Endothelial cell of umbilical vein (primary cell): ENCODE data around the gene FEZF1. TPM values are rescaled to one million over a fixed set of nuclear protein-coding genes. Genes with fewer than 3 reads are reported as not detected.

Experiments
- BruUV-seq: library from RNA; stranded (reverse); fragments of 400-500 nt; replicated peaks from 2 replicates; lab custom pipeline; 2021; lab: Mats Ljungman, UMichigan
- CTCF ChIA-PET: fragments of 300-600, 350-600 bp; sonication (Branson Sonifier 250); formaldehyde crosslinking; loops from one replicate; lab custom pipeline; 2021; ENCODE audit warnings: antibody characterized with exemption, inconsistent platforms; lab: Charles Lee
- POLR2A ChIA-PET: fragments of 300-600, 350-600 bp; sonication (Branson Sonifier 250); formaldehyde crosslinking; loops from one replicate; lab custom pipeline; 2021; ENCODE audit warnings: antibody characterized with exemption, inconsistent platforms; lab: Charles Lee
- DNase-seq: peaks from one replicate; pipeline ENCODE4 v3.0.0-alpha.2; 2011; ENCODE audit warnings: low read depth, low spot score
- FAIRE-seq: peaks from 2 replicates; lab custom pipeline; 2011; peaks lifted over from hg19 to GRCh38; lab: Jason Lieb, UNC
- H2AFZ ChIP-seq: 2 replicates; pipeline ENCODE4 v1.6.0; 2012; ENCODE audit warnings: low read depth, low read length, control low read depth, inconsistent platforms
- H3K27ac ChIP-seq: 2 replicates; pipeline ENCODE4 v1.5.1; 2011; ENCODE audit warnings: low read depth, mild to moderate bottlenecking, control low read depth, low read length, moderate library complexity; ENCODE audit not compliant: insufficient read depth
- H3K27me3 ChIP-seq, 2 experiments: 2 replicates each; pipeline versions ENCODE4 v1.6.0 to v1.6.1; 2011; ENCODE audit warnings: low read length in 2 of 2, mixed read lengths in 1 of 2; ENCODE audit not compliant: control insufficient read depth in 2 of 2, insufficient read depth in 2 of 2
- H3K36me3 ChIP-seq, 2 experiments: 2 replicates in 1 of 2; 3 replicates in 1 of 2; pipeline ENCODE4 v1.5.1; 2011; ENCODE audit warnings: low read length in 2 of 2, mild to moderate bottlenecking in 1 of 2, moderate library complexity in 1 of 2; ENCODE audit not compliant: control insufficient read depth in 2 of 2, insufficient read depth in 2 of 2; ENCODE audit errors: extremely low read depth in 1 of 2
- H3K4me1 ChIP-seq: 3 replicates; pipeline ENCODE4 v1.5.1; 2011; ENCODE audit warnings: mild to moderate bottlenecking, low read length; ENCODE audit not compliant: control insufficient read depth, insufficient read depth; ENCODE audit errors: extremely low read depth
- H3K4me2 ChIP-seq: 2 replicates; pipeline ENCODE4 v1.6.1; 2011; ENCODE audit warnings: low read length, control low read depth, mixed read lengths; ENCODE audit not compliant: insufficient read depth
- H3K4me3 ChIP-seq, 3 experiments: fragments of 200-600 bp in 1 of 3; sonication (generic), shearing (Covaris generic) in 1 of 3; replicated peaks in 1 of 3; 2 replicates each; pipeline ENCODE4 v1.5.1; 2011 to 2016; ENCODE audit warnings: control low read depth in 3 of 3, low read length in 3 of 3, mild to moderate bottlenecking in 2 of 3, inconsistent platforms in 1 of 3, low read depth in 1 of 3, moderate library complexity in 1 of 3; ENCODE audit not compliant: insufficient read depth in 1 of 3
- H3K79me2 ChIP-seq: 2 replicates; pipeline ENCODE4 v1.6.0; 2012; ENCODE audit warnings: low read length, inconsistent platforms; ENCODE audit not compliant: control insufficient read depth, insufficient read depth
- H3K9ac ChIP-seq: replicated peaks from 2 replicates; pipeline ENCODE3; 2011; ENCODE audit warnings: low read length, control low read depth; ENCODE audit not compliant: insufficient read depth; ENCODE audit errors: extremely low read depth
- H3K9me1 ChIP-seq: replicated peaks from 3 replicates; pipeline ENCODE4 v1.6.0; 2011; ENCODE audit warnings: mild to moderate bottlenecking, low read length; ENCODE audit not compliant: control insufficient read depth, insufficient read depth; ENCODE audit errors: extremely low read depth
- H3K9me3 ChIP-seq: replicated peaks from 2 replicates; pipeline ENCODE4 v1.5.1; 2012; ENCODE audit warnings: low read length, inconsistent platforms; ENCODE audit not compliant: control insufficient read depth, insufficient read depth
- H4K20me1 ChIP-seq: replicated peaks from 2 replicates; pipeline ENCODE3; 2011; ENCODE audit warnings: mild to moderate bottlenecking, low read length; ENCODE audit not compliant: control insufficient read depth, insufficient read depth; ENCODE audit errors: extremely low read depth
- EZH2 ChIP-seq: IDR thresholded peaks from 2 replicates; pipeline ENCODE4 v1.6.1; 2012; ENCODE audit warnings: borderline replicate concordance, low read depth, mild to moderate bottlenecking, moderate library complexity, low read length, inconsistent platforms; ENCODE audit not compliant: severe bottlenecking
- FOS ChIP-seq: IDR thresholded peaks from 2 replicates; pipeline ENCODE4 v1.6.1; 2011; ENCODE audit warnings: mild to moderate bottlenecking, low read length, moderate library complexity, borderline replicate concordance; ENCODE audit not compliant: insufficient read depth
- GATA2 ChIP-seq: IDR thresholded peaks from 2 replicates; pipeline ENCODE4 v1.7.0; 2011; ENCODE audit warnings: low read depth, mild to moderate bottlenecking, moderate library complexity, mixed read lengths, low read length; ENCODE audit not compliant: insufficient read length, insufficient read depth
- JUN ChIP-seq: IDR thresholded peaks from 2 replicates; pipeline ENCODE4 v1.6.1; 2011; ENCODE audit warnings: borderline replicate concordance, low read depth; ENCODE audit not compliant: insufficient read length, insufficient read depth
- MAX ChIP-seq: IDR thresholded peaks from 2 replicates; pipeline ENCODE4 v1.6.1; 2011; ENCODE audit not compliant: insufficient read depth, insufficient read length
- MYC ChIP-seq: IDR thresholded peaks from one replicate; pipeline ENCODE4 v1.6.1; 2011; ENCODE audit warnings: mild to moderate bottlenecking, low read depth, low read length
- POLR2A ChIP-seq: IDR thresholded peaks from 2 replicates; pipeline ENCODE4 v1.6.1; 2012; ENCODE audit warnings: low read depth, mild to moderate bottlenecking, control low read depth, low read length
- POLR2AphosphoS5 ChIP-seq: IDR thresholded peaks from 2 replicates; pipeline ENCODE4 v1.6.1; 2012; ENCODE audit warnings: low read depth, mild to moderate bottlenecking, control low read depth, low read length, moderate library complexity; ENCODE audit not compliant: insufficient read depth
- dilution Hi-C: fragments of 300-500 bp; cut with MboI; formaldehyde crosslinking; loops from one replicate; pipeline ENCODE4 v1.15.0; 2019; ENCODE audit warnings: low sequenced_read_pairs; ENCODE audit not compliant: extremely low pct_ligation_motif_present
- intact Hi-C: fragments of 100-400 bp; cut with micrococcal nuclease; formaldehyde crosslinking; loops from one replicate; pipeline ENCODE4 v1.10.0; 2022
- polyA plus RNA-seq, 4 experiments: library from polyadenylated mRNA; depleted of rRNA in 3 of 4; stranded (reverse) in 3 of 4; unstranded in 1 of 4; fragments of >200 nt; gene quantifications; 2 replicates each; pipeline versions ENCODE4 v1.2.1 to v1.2.3, GENCODE V29; 2011 to 2012; ENCODE audit warnings: missing spikeins in 1 of 4
- total RNA-seq: library from RNA; stranded (reverse); gene quantifications from 2 replicates; pipeline ENCODE4 v1.2.3, GENCODE V29; 2021
- TF ChIP-seq, protein P1 (sequence below), 2 donors: IDR thresholded peaks; 1 replicate in 1 of 2; 2 replicates in 1 of 2; pipeline ENCODE4 v1.5.1; 2011; ENCODE audit warnings: low read length in 2 of 2, mild to moderate bottlenecking in 2 of 2, moderate library complexity in 2 of 2, control low read depth in 1 of 2, inconsistent platforms in 1 of 2, low read depth in 1 of 2; ENCODE audit not compliant: insufficient read depth in 1 of 2; ENCODE audit errors: extremely low read depth in 1 of 2

Gene FEZF1
- total and polyA plus RNA-seq, 2 donors (not counting 3 experiments of a cell fraction or from before 2014, with no cell fraction given), result not detected

GRCh38 chr7:122350701-122351100 is 46.2 kb upstream of the FEZF1 start:
- CTCF ChIA-PET, result no interaction called here
- BruUV-seq, result no TSS peak
- no peak for FAIRE-seq

More at GRCh38 chr7:122350701-122351100, 46.2 kb upstream of the FEZF1 start:
- Histone ChIP-seq H3K79me2 (no peaks in the 10 kb centered on the region), H3K9me1 (no peaks in the 10 kb centered on the region), H2AFZ (no peak overlapping the region), H3K36me3 (no peaks in the 10 kb centered on the region), H3K4me3 (no peak overlapping the region), H3K9me3 (no peaks in the 10 kb centered on the region), H3K9ac (no peak overlapping the region), H4K20me1 (no peaks in the 10 kb centered on the region), H3K4me1 (no peaks in the 10 kb centered on the region), H3K4me2 (no peak overlapping the region), H3K27ac (no peak overlapping the region), H3K27me3 (no peaks in the 10 kb centered on the region)
- DNase-seq, result no peak
- dilution Hi-C loops, result no loop called here
- intact Hi-C loops, result no loop called here
- TF ChIP-seq, protein P1, sequence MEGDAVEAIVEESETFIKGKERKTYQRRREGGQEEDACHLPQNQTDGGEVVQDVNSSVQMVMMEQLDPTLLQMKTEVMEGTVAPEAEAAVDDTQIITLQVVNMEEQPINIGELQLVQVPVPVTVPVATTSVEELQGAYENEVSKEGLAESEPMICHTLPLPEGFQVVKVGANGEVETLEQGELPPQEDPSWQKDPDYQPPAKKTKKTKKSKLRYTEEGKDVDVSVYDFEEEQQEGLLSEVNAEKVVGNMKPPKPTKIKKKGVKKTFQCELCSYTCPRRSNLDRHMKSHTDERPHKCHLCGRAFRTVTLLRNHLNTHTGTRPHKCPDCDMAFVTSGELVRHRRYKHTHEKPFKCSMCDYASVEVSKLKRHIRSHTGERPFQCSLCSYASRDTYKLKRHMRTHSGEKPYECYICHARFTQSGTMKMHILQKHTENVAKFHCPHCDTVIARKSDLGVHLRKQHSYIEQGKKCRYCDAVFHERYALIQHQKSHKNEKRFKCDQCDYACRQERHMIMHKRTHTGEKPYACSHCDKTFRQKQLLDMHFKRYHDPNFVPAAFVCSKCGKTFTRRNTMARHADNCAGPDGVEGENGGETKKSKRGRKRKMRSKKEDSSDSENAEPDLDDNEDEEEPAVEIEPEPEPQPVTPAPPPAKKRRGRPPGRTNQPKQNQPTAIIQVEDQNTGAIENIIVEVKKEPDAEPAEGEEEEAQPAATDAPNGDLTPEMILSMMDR (IDR thresholded peaks at IDR 0.05; ENCODE audit: extremely low read depth in 1 of 2, insufficient read depth in 1 of 2, low read depth in 1 of 2, low read length in 2 of 2), result no peak
- no peak for TF ChIP-seq FOS
- no peak for TF ChIP-seq JUN
- TF ChIP-seq GATA2, result no peak
- no peak for TF ChIP-seq MYC
- no peak for TF ChIP-seq EZH2
- TF ChIP-seq POLR2A, result no peak
- TF ChIP-seq POLR2AphosphoS5, result no peak
- no peak for TF ChIP-seq MAX
- POLR2A ChIA-PET, result no interaction called here
